Stimulated activated CD4-positive, alpha-beta T cell treated with anti-CD3 and anti-CD28 coated beads, Interleukin-1b, Interleukin-23, amount 100 ng/mL, for 4 hours (primary cell): ENCODE results near the gene FRMD3.
"Not testable (repeated sequence)": the region's sequence is repeated elsewhere in the genome, so short reads cannot be mapped to it uniquely, and the experiment has no call there.

Source experiments
- DNase-seq, 2 donors: peaks; one replicate each; pipeline ENCODE4 v3.0.0-alpha.2; 2020; ENCODE audit warnings: low read depth in 2 of 2

Gene FRMD3

GRCh38 chr9:83388346-83388745 lies 149.9 kb downstream of the FRMD3 start:
- no peak for DNase-seq

- no peak for DNase-seq
These were observed 150.6 kb downstream of the FRMD3 start for GRCh38 chr9:83387401-83388185.

- DNase-seq = no peak
These were observed 152.9 kb downstream of the FRMD3 start for GRCh38 chr9:83385317-83385716.

- DNase-seq = no peak
These were observed 154.0 kb downstream of the FRMD3 start for GRCh38 chr9:83384214-83384613.

GRCh38 chr9:83383034-83383433 lies 155.2 kb downstream of the FRMD3 start:
- no peak for DNase-seq

GRCh38 chr9:83382421-83382820 lies 155.8 kb downstream of the FRMD3 start:
- no peak for DNase-seq

- DNase-seq = no peak
These were observed 159.2 kb downstream of the FRMD3 start for GRCh38 chr9:83379045-83379444.

- no peak for DNase-seq
These were observed 165.2 kb downstream of the FRMD3 start for GRCh38 chr9:83372957-83373356.

- DNase-seq = no peak
These were observed 170.9 kb downstream of the FRMD3 start for GRCh38 chr9:83367326-83367725.

GRCh38 chr9:83362341-83362995 lies 175.7 kb downstream of the FRMD3 start:
- DNase-seq = no peak

- no peak for DNase-seq
These were observed 179.2 kb downstream of the FRMD3 start for GRCh38 chr9:83359039-83359438.

GRCh38 chr9:83358493-83358892 lies 179.7 kb downstream of the FRMD3 start:
- not testable (repeated sequence) for DNase-seq

- no peak for DNase-seq
These were observed 182.5 kb downstream of the FRMD3 start for GRCh38 chr9:83355729-83356151.

- no peak for DNase-seq
These were observed 183.2 kb downstream of the FRMD3 start for GRCh38 chr9:83355024-83355444.

- DNase-seq = no peak
These were observed 189.2 kb downstream of the FRMD3 start for GRCh38 chr9:83349031-83349430.

GRCh38 chr9:83346655-83347420 lies 191.4 kb downstream of the FRMD3 start:
- DNase-seq = no peak

- no peak for DNase-seq
These were observed 194.7 kb downstream of the FRMD3 start for GRCh38 chr9:83343366-83343999.

- DNase-seq = no peak
These were observed 195.5 kb downstream of the FRMD3 start for GRCh38 chr9:83342731-83343130.

GRCh38 chr9:83342006-83342405 lies 196.2 kb downstream of the FRMD3 start:
- DNase-seq = no peak

- no peak for DNase-seq
These were observed 197.8 kb downstream of the FRMD3 start for GRCh38 chr9:83340451-83340850.

- DNase-seq = no peak
These were observed 198.8 kb downstream of the FRMD3 start for GRCh38 chr9:83339435-83339834.

- no peak for DNase-seq
These were observed 201.5 kb downstream of the FRMD3 start for GRCh38 chr9:83336706-83337105.
